Trophoblast cell (in vitro differentiated cells and primary cell): ENCODE measurements around the gene MGAT5.

ENCODE experiments used
- DNase-seq, 2 donors: peaks; one replicate each; pipeline ENCODE4 v3.0.0-alpha.2; 2016
- H2AFZ ChIP-seq: 2 replicates; pipeline ENCODE4 v1.6.1; 2013; ENCODE audit warnings: low read length, moderate library complexity, mild to moderate bottlenecking; ENCODE audit not compliant: insufficient read depth, poor library complexity
- H2AK5ac ChIP-seq: 2 replicates; pipeline ENCODE4 v1.6.1; 2013; ENCODE audit warnings: mild to moderate bottlenecking, low read length
- H2BK120ac ChIP-seq: 2 replicates; pipeline ENCODE4 v1.6.1; 2013; ENCODE audit warnings: low read length, mild to moderate bottlenecking, moderate library complexity; ENCODE audit not compliant: insufficient read depth, poor library complexity
- H2BK12ac ChIP-seq: 2 replicates; pipeline ENCODE4 v1.6.1; 2013; ENCODE audit warnings: mild to moderate bottlenecking, low read length, moderate library complexity
- H2BK5ac ChIP-seq: 2 replicates; pipeline ENCODE4 v1.6.1; 2013; ENCODE audit warnings: low read length, low read depth, moderate library complexity, mild to moderate bottlenecking; ENCODE audit not compliant: poor library complexity
- H3K14ac ChIP-seq: 2 replicates; pipeline ENCODE4 v1.6.1; 2013; ENCODE audit warnings: mild to moderate bottlenecking, low read length
- H3K18ac ChIP-seq: 2 replicates; pipeline ENCODE4 v1.6.1; 2013; ENCODE audit warnings: mild to moderate bottlenecking, low read length
- H3K23ac ChIP-seq: 2 replicates; pipeline ENCODE4 v1.6.1; 2013; ENCODE audit warnings: low read length
- H3K27ac ChIP-seq: 2 replicates; pipeline ENCODE4 v1.5.1; 2013; ENCODE audit warnings: low read depth, mild to moderate bottlenecking, inconsistent platforms, low read length, moderate library complexity
- H3K27me3 ChIP-seq: 2 replicates; pipeline ENCODE4 v1.6.1; 2013; ENCODE audit warnings: inconsistent platforms, mild to moderate bottlenecking, low read length, moderate library complexity; ENCODE audit not compliant: insufficient read depth
- H3K36me3 ChIP-seq, 2 experiments: 1 replicate in 1 of 2; 2 replicates in 1 of 2; pipeline ENCODE4 v1.6.1; 2013; ENCODE audit warnings: low read length in 2 of 2, mild to moderate bottlenecking in 2 of 2, moderate library complexity in 1 of 2; ENCODE audit not compliant: insufficient read depth in 2 of 2, control insufficient read depth in 1 of 2
- H3K4ac ChIP-seq: 2 replicates; pipeline ENCODE4 v1.6.1; 2013; ENCODE audit warnings: low read depth, mild to moderate bottlenecking, low read length, moderate library complexity
- H3K4me1 ChIP-seq, 2 experiments: 1 replicate in 1 of 2; 2 replicates in 1 of 2; pipeline ENCODE4 v1.6.1; 2013; ENCODE audit warnings: low read length in 2 of 2, mild to moderate bottlenecking in 2 of 2, moderate library complexity in 1 of 2; ENCODE audit not compliant: insufficient read depth in 2 of 2, control insufficient read depth in 1 of 2
- H3K4me2 ChIP-seq: 2 replicates; pipeline ENCODE4 v1.6.1; 2013; ENCODE audit warnings: inconsistent platforms, mild to moderate bottlenecking, low read length, moderate library complexity
- H3K4me3 ChIP-seq: 2 replicates; pipeline ENCODE4 v1.5.1; 2013; ENCODE audit warnings: mild to moderate bottlenecking, low read depth, low read length, inconsistent platforms
- H3K79me1 ChIP-seq: one replicate; pipeline ENCODE4 v1.6.1; 2013; ENCODE audit warnings: low read length
- H3K79me2 ChIP-seq: 2 replicates; pipeline ENCODE4 v1.6.1; 2013; ENCODE audit warnings: low read length, mild to moderate bottlenecking; ENCODE audit not compliant: control insufficient read depth, insufficient read depth, poor library complexity
- H3K9ac ChIP-seq: 2 replicates; pipeline ENCODE4 v1.6.1; 2013; ENCODE audit warnings: mild to moderate bottlenecking, low read length
- H3K9me3 ChIP-seq: 2 replicates; pipeline ENCODE4 v1.6.1; 2013; ENCODE audit warnings: low read depth, mild to moderate bottlenecking, control low read depth, inconsistent platforms, low read length; ENCODE audit not compliant: insufficient read depth
- H4K12ac ChIP-seq: 2 replicates; pipeline ENCODE4 v1.6.1; 2013; ENCODE audit warnings: low read depth, mild to moderate bottlenecking, low read length, moderate library complexity
- H4K8ac ChIP-seq: 2 replicates; pipeline ENCODE4 v1.6.1; 2013; ENCODE audit warnings: low read depth, mild to moderate bottlenecking, low read length, moderate library complexity
- H4K91ac ChIP-seq: one replicate; pipeline ENCODE4 v1.6.1; 2013; ENCODE audit warnings: low read depth, mild to moderate bottlenecking, low read length, moderate library complexity
- WGBS: extraction: QIAGEN DNeasy Blood & Tissue Kit; methylation state at CpG from one replicate; pipeline ENCODE4 v1.1.7; 2013; ENCODE audit warnings: missing lambda C conversion rate; ENCODE audit not compliant: insufficient read length, insufficient coverage; ENCODE audit errors: extremely low coverage; 5-methylcytosine and 5-hydroxymethylcytosine counted together

MGAT5 gene

DNA sequence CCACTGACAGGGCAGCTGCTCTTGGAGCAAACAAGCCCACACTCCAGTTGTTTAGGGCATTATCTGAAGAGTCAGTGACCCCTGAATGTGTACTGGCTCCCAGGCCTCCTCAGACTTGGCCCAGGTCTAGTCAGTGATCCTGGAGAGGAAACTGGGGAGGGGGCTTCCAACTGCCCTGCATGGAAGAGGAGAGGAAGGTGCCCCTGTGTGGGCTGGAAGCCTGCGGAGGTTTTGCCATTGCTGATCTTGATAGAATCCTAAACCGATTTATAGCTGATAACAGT, 197.4 kb downstream of the MGAT5 start:
- H3K4me2 ChIP-seq, result no peak overlapping the region
- H3K9ac ChIP-seq, result no peak overlapping the region
- no peak overlapping the region for H3K4ac ChIP-seq
- H3K79me2 ChIP-seq, result no peaks in the 10 kb centered on the region
- H4K91ac ChIP-seq, result no peak overlapping the region
- no peak overlapping the region for H3K14ac ChIP-seq
- H2AK5ac ChIP-seq, result no peak overlapping the region
- H3K27me3 ChIP-seq, result no peaks in the 10 kb centered on the region
- no peak overlapping the region for H4K8ac ChIP-seq
- DNase-seq, result no peak
- H3K4me1 ChIP-seq, result peaks cover 6 to 9% of the 10 kb centered on the region in 2 experiments
- no peak overlapping the region for H3K23ac ChIP-seq
- H3K9me3 ChIP-seq, result no peaks in the 10 kb centered on the region
- no CpG with 5 or more reads among the region's 2 CpGs for WGBS
- peaks cover 3 to 9% of the 10 kb centered on the region in 2 experiments for H3K36me3 ChIP-seq
- no peak overlapping the region for H4K12ac ChIP-seq
- no peak overlapping the region for H2BK12ac ChIP-seq
- H3K18ac ChIP-seq, result no peak overlapping the region
- no peaks in the 10 kb centered on the region for H3K79me1 ChIP-seq
- no peak overlapping the region for H2AFZ ChIP-seq
- H2BK5ac ChIP-seq, result no peak overlapping the region
- H3K27ac ChIP-seq, result no peak overlapping the region
- no peak overlapping the region for H2BK120ac ChIP-seq
- no peak overlapping the region for H3K4me3 ChIP-seq

DNA sequence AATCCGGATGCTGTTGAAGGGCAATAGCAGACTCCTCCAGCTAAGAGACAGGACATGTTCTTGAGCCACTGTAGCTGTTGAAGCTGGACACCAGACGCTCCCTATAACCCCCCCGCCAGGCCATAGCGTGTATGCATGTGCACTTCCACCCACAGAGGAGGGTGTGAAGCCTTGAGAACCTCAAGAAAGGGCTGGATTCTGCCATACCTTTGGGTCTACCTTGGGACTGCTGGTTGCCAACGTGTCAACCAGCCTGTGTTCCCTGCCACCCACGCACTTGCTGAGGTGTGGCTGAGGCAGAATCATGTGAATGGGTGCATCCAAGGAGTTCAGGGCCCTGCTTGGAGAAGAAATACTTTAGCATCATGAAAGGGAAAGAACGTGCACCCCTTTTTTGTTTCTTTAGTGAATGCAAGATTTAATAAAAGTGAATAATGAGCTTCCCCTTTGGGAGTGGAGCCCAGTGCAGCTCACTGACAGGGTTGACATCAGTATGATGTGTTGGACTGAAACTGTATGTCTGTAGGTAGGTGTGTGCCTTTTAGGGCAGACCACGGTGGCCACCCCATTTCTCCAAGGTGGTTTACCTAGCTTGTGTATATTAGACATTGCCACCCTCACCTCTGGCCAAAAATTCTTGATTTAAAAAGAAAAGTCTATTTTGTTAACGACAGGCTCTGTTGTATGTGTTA, 198.3 kb downstream of the MGAT5 start:
- Histone ChIP-seq H3K4me3 (no peak overlapping the region), H3K36me3 (peaks cover 3 to 9% of the 10 kb centered on the region in 2 experiments), H2AFZ (no peak overlapping the region), H4K91ac (no peak overlapping the region), H2BK5ac (no peak overlapping the region), H3K18ac (no peak overlapping the region), H3K4ac (no peak overlapping the region), H3K4me2 (no peak overlapping the region), H4K12ac (no peak overlapping the region), H3K79me2 (no peaks in the 10 kb centered on the region), H4K8ac (no peak overlapping the region), H3K79me1 (no peaks in the 10 kb centered on the region), H2BK12ac (peak overlapping the region; percentile 8), H3K14ac (no peak overlapping the region), H3K27me3 (no peaks in the 10 kb centered on the region), H3K4me1 (peaks cover 6 to 9% of the 10 kb centered on the region in 2 experiments), H3K23ac (no peak overlapping the region), H2BK120ac (no peak overlapping the region), H2AK5ac (no peak overlapping the region), H3K27ac (no peak overlapping the region), H3K9me3 (no peaks in the 10 kb centered on the region), H3K9ac (no peak overlapping the region)
- WGBS, result no CpG with 5 or more reads among the region's 9 CpGs
- DNase-seq, result no peak

DNA sequence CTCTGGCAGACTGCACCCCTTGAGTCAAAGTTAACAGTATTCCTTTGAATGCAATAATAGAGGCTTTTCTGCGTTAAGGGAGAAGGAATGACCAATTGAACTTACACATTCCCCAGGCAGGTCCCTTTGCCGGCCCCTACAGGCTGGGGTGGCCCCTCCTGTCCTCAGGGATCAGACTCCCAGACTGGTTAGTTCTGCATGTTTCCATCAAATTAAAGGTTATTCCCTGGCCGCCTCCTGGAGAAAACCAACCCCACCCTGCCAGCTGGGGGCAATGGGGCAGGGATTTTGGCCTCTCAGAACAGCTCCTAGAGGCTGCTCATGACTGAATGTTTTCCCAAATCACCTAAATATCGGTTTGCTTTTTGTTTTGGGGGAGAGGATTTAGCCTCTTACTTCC, 199.6 kb downstream of the MGAT5 start:
- H3K4ac ChIP-seq, result no peak overlapping the region
- H3K4me2 ChIP-seq, result no peak overlapping the region
- no peak overlapping the region for H3K23ac ChIP-seq
- no peak overlapping the region for H2BK12ac ChIP-seq
- peaks cover 6 to 9% of the 10 kb centered on the region in 2 experiments for H3K4me1 ChIP-seq
- no peak overlapping the region for H3K9ac ChIP-seq
- H3K79me2 ChIP-seq, result no peaks in the 10 kb centered on the region
- DNase-seq, result no peak
- H3K27ac ChIP-seq, result peak overlapping the region; percentile 31
- H2BK120ac ChIP-seq, result no peak overlapping the region
- no peak overlapping the region for H4K8ac ChIP-seq
- H3K36me3 ChIP-seq, result peaks cover 2 to 7% of the 10 kb centered on the region in 2 experiments
- no peak overlapping the region for H4K91ac ChIP-seq
- H4K12ac ChIP-seq, result no peak overlapping the region
- no peaks in the 10 kb centered on the region for H3K9me3 ChIP-seq
- H2AK5ac ChIP-seq, result no peak overlapping the region
- H2BK5ac ChIP-seq, result no peak overlapping the region
- no CpG with 5 or more reads among the region's 4 CpGs for WGBS
- H2AFZ ChIP-seq, result no peak overlapping the region
- no peak overlapping the region for H3K18ac ChIP-seq
- no peaks in the 10 kb centered on the region for H3K27me3 ChIP-seq
- H3K79me1 ChIP-seq, result no peaks in the 10 kb centered on the region
- H3K14ac ChIP-seq, result no peak overlapping the region
- no peak overlapping the region for H3K4me3 ChIP-seq

DNA sequence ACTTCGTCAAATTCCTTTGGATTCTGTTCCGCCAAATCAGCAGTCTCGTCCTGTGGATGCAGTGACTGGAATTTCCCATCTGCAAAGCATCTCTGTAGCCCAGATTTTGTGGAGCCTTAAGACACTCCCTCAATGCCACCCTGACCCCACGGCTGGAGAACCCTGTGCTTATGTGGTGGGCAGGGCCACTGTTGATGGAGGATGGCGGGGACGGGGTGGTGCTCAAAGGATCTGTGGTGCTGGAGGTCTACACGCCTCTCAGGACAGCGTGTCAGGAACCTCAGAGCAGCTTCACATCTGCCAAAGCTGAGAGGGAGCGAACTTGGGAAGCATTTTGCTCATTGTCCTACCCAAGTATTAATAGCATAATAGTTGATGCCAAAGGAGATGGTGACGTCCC, 200.1 kb downstream of the MGAT5 start:
- no peak overlapping the region for H2BK120ac ChIP-seq
- no peak for DNase-seq
- H3K9ac ChIP-seq, result no peak overlapping the region
- no peak overlapping the region for H3K4me2 ChIP-seq
- H2BK5ac ChIP-seq, result no peak overlapping the region
- H3K36me3 ChIP-seq, result peaks cover 0 to 4% of the 10 kb centered on the region in 2 experiments
- H3K27ac ChIP-seq, result no peak overlapping the region
- no peak overlapping the region for H3K4ac ChIP-seq
- H4K8ac ChIP-seq, result no peak overlapping the region
- H3K4me3 ChIP-seq, result no peak overlapping the region
- peaks cover 6 to 9% of the 10 kb centered on the region in 2 experiments for H3K4me1 ChIP-seq
- no peak overlapping the region for H3K23ac ChIP-seq
- H4K91ac ChIP-seq, result no peak overlapping the region
- no peak overlapping the region for H2AK5ac ChIP-seq
- H3K9me3 ChIP-seq, result no peaks in the 10 kb centered on the region
- no peaks in the 10 kb centered on the region for H3K79me1 ChIP-seq
- no peaks in the 10 kb centered on the region for H3K27me3 ChIP-seq
- H3K79me2 ChIP-seq, result no peaks in the 10 kb centered on the region
- no peak overlapping the region for H3K18ac ChIP-seq
- no peak overlapping the region for H4K12ac ChIP-seq
- no peak overlapping the region for H3K14ac ChIP-seq
- no peak overlapping the region for H2BK12ac ChIP-seq
- no CpG with 5 or more reads among the region's 10 CpGs for WGBS
- no peak overlapping the region for H2AFZ ChIP-seq
